GM23338 (cell line): ENCODE results near the gene ADI1. TPM values are rescaled to one million over a fixed set of nuclear protein-coding genes. Genes with fewer than 3 reads are reported as not detected.

Source experiments
- ATAC-seq: fragments of 200-7000 bp; cut with Tn5 transposase; 3 replicates; pipeline ENCODE4 v1.9.1; 2020
- DNase-seq: peaks from one replicate; pipeline ENCODE4 v3.0.0-alpha.2; 2015; ENCODE audit warnings: low spot score
- H2AFZ ChIP-seq: fragments of 200-600 bp; sonication (generic); 2 replicates; pipeline ENCODE4 v1.8.0; 2016; ENCODE audit warnings: antibody characterized with exemption, mild to moderate bottlenecking, moderate library complexity
- H3F3A ChIP-seq: fragments of 200-600 bp; sonication (generic); replicated peaks from 2 replicates; pipeline ENCODE4 v1.8.0; 2017; ENCODE audit warnings: antibody characterized with exemption, mixed run types, low read depth
- H3K27ac ChIP-seq: fragments of 200-600 bp; sonication (generic); 2 replicates; pipeline ENCODE4 v1.6.1; 2016; ENCODE audit warnings: low read depth
- H3K27me3 ChIP-seq: fragments of 200-600 bp; sonication (generic); 2 replicates; pipeline ENCODE4 v1.8.0; 2016; ENCODE audit warnings: mild to moderate bottlenecking, mixed run types, moderate library complexity; ENCODE audit not compliant: insufficient read depth
- H3K36me3 ChIP-seq: fragments of 200-600 bp; sonication (generic); 2 replicates; pipeline ENCODE4 v1.8.0; 2016; ENCODE audit warnings: mild to moderate bottlenecking; ENCODE audit not compliant: insufficient read depth
- H3K4me1 ChIP-seq: fragments of 200-600 bp; sonication (generic); 2 replicates; pipeline ENCODE4 v1.8.0; 2016; ENCODE audit warnings: mild to moderate bottlenecking, moderate library complexity; ENCODE audit not compliant: insufficient read depth
- H3K4me2 ChIP-seq: fragments of 200-600 bp; sonication (generic); 2 replicates; pipeline ENCODE4 v1.7.1; 2017; ENCODE audit warnings: mixed run types
- H3K4me3 ChIP-seq: fragments of 200-600 bp; sonication (generic); 2 replicates; pipeline ENCODE4 v1.6.1; 2016; ENCODE audit warnings: mixed run types
- H3K79me2 ChIP-seq: fragments of 200-600 bp; sonication (generic); replicated peaks from 2 replicates; pipeline ENCODE4 v1.8.0; 2017; ENCODE audit warnings: mild to moderate bottlenecking; ENCODE audit not compliant: insufficient read depth
- H3K9me2 ChIP-seq: fragments of 200-600 bp; sonication (generic); 2 replicates; pipeline ENCODE4 v1.8.0; 2017; ENCODE audit not compliant: insufficient read depth
- H4K20me1 ChIP-seq: fragments of 200-600 bp; sonication (generic); replicated peaks from 2 replicates; pipeline ENCODE4 v1.8.0; 2017; ENCODE audit warnings: mild to moderate bottlenecking; ENCODE audit not compliant: insufficient read depth
- H3K27ac Mint-ChIP-seq: 2 replicates; pipeline ENCODE4 v1.8.0; 2020; ENCODE audit warnings: inconsistent platforms, mild to moderate bottlenecking, moderate library complexity, mixed read lengths
- H3K27me3 Mint-ChIP-seq: 3 replicates; pipeline ENCODE4 v1.8.0; 2022; ENCODE audit warnings: low read depth, mild to moderate bottlenecking, moderate library complexity, mixed read lengths, inconsistent platforms; ENCODE audit not compliant: insufficient read depth, poor library complexity
- H3K36me3 Mint-ChIP-seq: 3 replicates; pipeline ENCODE4 v1.8.0; 2021; ENCODE audit warnings: low read depth, mild to moderate bottlenecking, inconsistent platforms, moderate library complexity, mixed read lengths
- H3K4me1 Mint-ChIP-seq: 3 replicates; pipeline ENCODE4 v1.8.0; 2020; ENCODE audit warnings: mild to moderate bottlenecking, inconsistent platforms, mixed read lengths
- H3K4me3 Mint-ChIP-seq: 3 replicates; pipeline ENCODE4 v1.8.0; 2021; ENCODE audit warnings: moderate library complexity, mild to moderate bottlenecking, inconsistent platforms, mixed read lengths
- H3K9me3 Mint-ChIP-seq: 3 replicates; pipeline ENCODE4 v1.8.0; 2020; ENCODE audit warnings: moderate library complexity, mild to moderate bottlenecking, inconsistent platforms, mixed read lengths
- CREB1 ChIP-seq: fragments of 250-450 bp; sonication (Bioruptor Pico); IDR thresholded peaks from 2 replicates; pipeline ENCODE4 v1.5.0; 2020; ENCODE audit warnings: low read depth, mild to moderate bottlenecking, moderate library complexity
- CTCF ChIP-seq, 2 experiments: fragments of 200-600 bp in 1 of 2; sonication (generic) in 1 of 2; conservative IDR thresholded peaks; 2 replicates each; pipeline versions ENCODE4 v1.5.1 to v1.6.1; 2016 to 2017; ENCODE audit warnings: antibody characterized with exemption in 2 of 2, low read depth in 2 of 2, mild to moderate bottlenecking in 2 of 2, moderate library complexity in 1 of 2
- ETS1 ChIP-seq: IDR thresholded peaks from 2 replicates; pipeline ENCODE4 v1.6.1; 2016; ENCODE audit warnings: antibody characterized with exemption
- EZH2 ChIP-seq: fragments of 200-600 bp; sonication (generic); IDR thresholded peaks from one replicate; pipeline ENCODE4 v1.8.0; 2017; ENCODE audit warnings: antibody characterized with exemption, mild to moderate bottlenecking, low read depth; ENCODE audit not compliant: unreplicated experiment
- EZH2phosphoT487 ChIP-seq: fragments of 200-600 bp; sonication (generic); IDR thresholded peaks from one replicate; pipeline ENCODE4 v1.8.1; 2018; ENCODE audit warnings: antibody characterized with exemption; ENCODE audit not compliant: unreplicated experiment
- JUNB ChIP-seq: IDR thresholded peaks from one replicate; pipeline ENCODE4 v1.6.1; 2016; ENCODE audit warnings: antibody characterized with exemption; ENCODE audit not compliant: unreplicated experiment
- POLR2AphosphoS5 ChIP-seq: IDR thresholded peaks from 2 replicates; pipeline ENCODE4 v1.6.1; 2016; ENCODE audit warnings: antibody characterized with exemption, low read depth
- ZNF114 ChIP-seq: fragments of 250-450 bp; sonication (Bioruptor Pico); IDR thresholded peaks from 2 replicates; pipeline ENCODE4 v1.5.0; 2020; ENCODE audit warnings: mild to moderate bottlenecking, moderate library complexity
- ZNF331 ChIP-seq: fragments of 250-450 bp; sonication (Bioruptor Pico); IDR thresholded peaks from 2 replicates; pipeline ENCODE4 v1.5.0; 2020; ENCODE audit warnings: low read depth, mild to moderate bottlenecking, moderate library complexity
- ZNF462 ChIP-seq: fragments of 250-450 bp; sonication (Bioruptor Pico); IDR thresholded peaks from 2 replicates; pipeline ENCODE4 v1.5.0; 2020; ENCODE audit warnings: mild to moderate bottlenecking, moderate library complexity
- polyA plus RNA-seq: library from polyadenylated mRNA; unstranded; fragments of >200 nt; fragmentation: Nextera tagmentation; extraction: Ambion mirVana; gene quantifications from 2 replicates; pipeline ENCODE4 v1.2.1, GENCODE V29; 2016
- total RNA-seq: library from RNA; depleted of rRNA; stranded (reverse); fragments of >200 nt; shearing (Covaris generic); gene quantifications from 2 replicates; pipeline ENCODE4 v1.2.3, GENCODE V29; 2014

ADI1 gene
- total and polyA plus RNA-seq, 2 experiments from 2014 or later: 16.3 to 31.9 TPM

- Mint-ChIP-seq H3K36me3 (peaks cover 32% of the 10 kb centered on the region), H3K27me3 (peaks cover 10% of the 10 kb centered on the region), H3K4me1 (peaks cover 14% of the 10 kb centered on the region), H3K27ac (no peak overlapping the region), H3K9me3 (peaks cover 16% of the 10 kb centered on the region), H3K4me3 (no peak overlapping the region)
- DNase-seq (no peak), ATAC-seq (no peak)
- Histone ChIP-seq H3K27me3 (no peaks in the 10 kb centered on the region), H3F3A (no peaks in the 10 kb centered on the region), H3K27ac (no peak overlapping the region), H2AFZ (no peak overlapping the region), H3K79me2 (no peaks in the 10 kb centered on the region), H3K36me3 (no peaks in the 10 kb centered on the region), H4K20me1 (no peaks in the 10 kb centered on the region), H3K9me2 (no peaks in the 10 kb centered on the region), H3K4me3 (no peak overlapping the region), H3K4me1 (no peaks in the 10 kb centered on the region; the same call in 1 of the 2 replicates), H3K4me2 (no peak overlapping the region)
- TF ChIP-seq EZH2 (no peak), CREB1 (CRISPR knock-in tag) (no peak), ZNF114 (CRISPR knock-in tag) (no peak), EZH2phosphoT487 (no peak), POLR2AphosphoS5 (no peak), JUNB (no peak), ETS1 (no peak), CTCF (conservative IDR thresholded peaks at IDR 0.05; ENCODE audit: low read depth in 2 of 2) (no peak), ZNF462 (CRISPR knock-in tag) (no peak), ZNF331 (no peak)
These were observed 34.2 kb downstream of the ADI1 start for GRCh38 chr2:3485166-3485565.
